ENCODE data around the gene A4GNT. TPM values are rescaled to one million over a fixed set of nuclear protein-coding genes. Genes with fewer than 3 reads are reported as not detected.

A4GNT gene
- total and polyA plus RNA-seq, 2 of the 8 experiments (the other 6 are each of a cell fraction or from before 2014, with no cell fraction given) = not detected

DNA sequence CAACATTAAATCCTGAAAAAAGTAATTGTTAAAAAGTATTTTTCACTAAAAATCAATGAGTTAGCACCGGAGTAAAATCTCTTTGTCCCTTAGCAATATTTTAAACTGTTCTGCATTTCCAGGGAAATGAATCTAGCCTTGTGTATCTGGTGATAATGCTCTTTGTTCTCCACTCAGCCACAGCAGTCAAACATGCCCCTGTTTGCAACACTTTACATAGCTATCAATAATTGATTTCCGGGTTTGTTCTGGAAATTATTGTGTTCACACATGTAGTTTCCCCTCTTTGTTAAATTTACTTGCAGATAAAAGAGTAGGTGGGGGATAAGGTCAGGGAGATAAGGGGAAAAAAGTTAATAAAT lies 3.6 kb upstream of the A4GNT start:
- no peak overlapping the region for H2AFZ ChIP-seq (ENCODE audit: low read length)
- H3K9me3 ChIP-seq (ENCODE audit: insufficient read depth in 2 of 2, low read depth in 1 of 2, low read length in 1 of 2) = no peaks in the 10 kb centered on the region
- H3K4ac ChIP-seq (replicated peaks; ENCODE audit: insufficient read length, low read depth, low read length) = no peak overlapping the region
- no peaks in the 10 kb centered on the region for H4K20me1 ChIP-seq (replicated peaks in 1 of 2; ENCODE audit: control insufficient read depth in 1 of 2, insufficient read depth in 2 of 2, low read length in 2 of 2)
- no peak overlapping the region for H2BK20ac ChIP-seq (ENCODE audit: low read length)
- H2BK5ac ChIP-seq (ENCODE audit: low read depth, low read length) = no peak overlapping the region
- no peak overlapping the region for H4K8ac ChIP-seq (ENCODE audit: extremely low read depth, insufficient read depth, low read length)
- no peak overlapping the region for H3K14ac ChIP-seq (ENCODE audit: insufficient read length)
- H3K23me2 ChIP-seq (ENCODE audit: low read depth, low read length) = no peaks in the 10 kb centered on the region
- no peak overlapping the region for H3K56ac ChIP-seq (replicated peaks; ENCODE audit: insufficient read length, low read depth, low read length)
- H3K18ac ChIP-seq (ENCODE audit: extremely low read depth, low read length) = no peak overlapping the region
- no peaks in the 10 kb centered on the region for H3K79me1 ChIP-seq (ENCODE audit: low read depth, low read length)
- no peak overlapping the region for H4K5ac ChIP-seq (ENCODE audit: insufficient read length, low read depth, low read length)
- no peak for FAIRE-seq
- H2BK120ac ChIP-seq (replicated peaks; ENCODE audit: low read depth, low read length) = no peak overlapping the region
- H3K79me2 ChIP-seq (ENCODE audit: control insufficient read depth in 1 of 2, insufficient read depth in 2 of 2, low read length in 2 of 2) = no peaks in the 10 kb centered on the region
- H3K9ac ChIP-seq (replicated peaks in 1 of 4; ENCODE audit: extremely low read depth in 1 of 4, low read depth in 3 of 4, low read length in 3 of 4) = no peak overlapping the region
- no peak overlapping the region for H2BK12ac ChIP-seq (ENCODE audit: low read depth, low read length)
- no peak for DNase-seq (ENCODE audit: low read depth in 1 of 2, low spot score in 2 of 2)
- no peaks in the 10 kb centered on the region for H3K36me3 ChIP-seq (ENCODE audit: control insufficient read depth in 2 of 4, insufficient read depth in 4 of 4, low read length in 3 of 4)
- H2BK15ac ChIP-seq (ENCODE audit: low read length) = no peak overlapping the region
- ChIA-PET CTCF (ENCODE audit: partially characterized antibody) (interaction anchor here (1.3 kb wide), 1 partner anchor 17 kb away, joined by 4 read pairs; no protein-coding TSS in a partner anchor), POLR2A (ENCODE audit: partially characterized antibody) (no interaction called here)
- no peak overlapping the region for H3K4me2 ChIP-seq (ENCODE audit: insufficient read depth in 1 of 2, low read depth in 2 of 2, low read length in 2 of 2)
- H3K4me1 ChIP-seq (replicated peaks in 1 of 4; ENCODE audit: control insufficient read depth in 3 of 4, insufficient read depth in 4 of 4, low read length in 3 of 4) = no peaks in the 10 kb centered on the region
- H3K27me3 ChIP-seq (replicated peaks in 1 of 4; ENCODE audit: control insufficient read depth in 3 of 4, extremely low read depth in 1 of 4, insufficient read depth in 3 of 4, low read length in 3 of 4) = no peaks in the 10 kb centered on the region
- no peak overlapping the region for H3K27ac ChIP-seq (ENCODE audit: low read depth, low read length)
- H3K23ac ChIP-seq (ENCODE audit: insufficient read length) = no peak overlapping the region
- no peak for TF ChIP-seq HDAC6 (IDR thresholded peaks at IDR 0.05; ENCODE audit: low read depth, low read length)
- TF ChIP-seq POU5F1 (IDR thresholded peaks at IDR 0.05; ENCODE audit: low read depth, low read length) = no peak
- TF ChIP-seq TAF1 (IDR thresholded peaks at IDR 0.05; ENCODE audit: low read depth, low read length) = no peak
- TF ChIP-seq CHD2 (IDR thresholded peaks at IDR 0.05; ENCODE audit: low read length) = no peak
- no peak for TF ChIP-seq RXRA (IDR thresholded peaks at IDR 0.05; ENCODE audit: insufficient read depth, low read depth, low read length)
- no peak for TF ChIP-seq KDM4A (IDR thresholded peaks at IDR 0.05; ENCODE audit: low read depth, low read length, severe bottlenecking)
- TF ChIP-seq, protein P1, sequence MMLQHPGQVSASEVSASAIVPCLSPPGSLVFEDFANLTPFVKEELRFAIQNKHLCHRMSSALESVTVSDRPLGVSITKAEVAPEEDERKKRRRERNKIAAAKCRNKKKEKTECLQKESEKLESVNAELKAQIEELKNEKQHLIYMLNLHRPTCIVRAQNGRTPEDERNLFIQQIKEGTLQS (IDR thresholded peaks at IDR 0.05; ENCODE audit: insufficient read depth, low read depth, low read length) = no peak
- no peak for TF ChIP-seq KDM5A (IDR thresholded peaks at IDR 0.05; ENCODE audit: low read length)
- TF ChIP-seq POLR2A (IDR thresholded peaks at IDR 0.05; ENCODE audit: control extremely low read depth in 1 of 2, low read depth in 2 of 2, low read length in 2 of 2) = no peak
- TF ChIP-seq ASH2L (IDR thresholded peaks at IDR 0.05; ENCODE audit: low read length) = no peak
- no peak for TF ChIP-seq SIRT6 (IDR thresholded peaks at IDR 0.05; ENCODE audit: low read length)
- no peak for TF ChIP-seq TEAD4 (IDR thresholded peaks at IDR 0.05; ENCODE audit: low read depth, low read length)
- TF ChIP-seq SP1 (IDR thresholded peaks at IDR 0.05; ENCODE audit: low read depth, low read length) = no peak
- no peak for TF ChIP-seq EP300 (IDR thresholded peaks at IDR 0.05; ENCODE audit: borderline replicate concordance in 1 of 2, low read depth in 2 of 2, low read length in 2 of 2)
- TF ChIP-seq TCF12 (IDR thresholded peaks at IDR 0.05; ENCODE audit: low read depth, low read length) = no peak
- TF ChIP-seq YY1 (IDR thresholded peaks at IDR 0.05; ENCODE audit: low read depth, low read length) = no peak
- TF ChIP-seq BRCA1 (IDR thresholded peaks at IDR 0.05; ENCODE audit: low read depth, low read length) = no peak
- H2AK5ac ChIP-seq (ENCODE audit: low read depth, low read length) = no peak overlapping the region
- H3K4me3 ChIP-seq (ENCODE audit: extremely low read depth in 1 of 4, insufficient read depth in 2 of 4, low read depth in 3 of 4, low read length in 4 of 4) = no peak overlapping the region
- H4K91ac ChIP-seq (replicated peaks; ENCODE audit: insufficient read length, low read length) = no peak overlapping the region
- 89% methylated on average over 2 of the region's 2 CpGs; no CpG with 5 or more reads in 1 of the 2 experiments for WGBS, 2 experiments (ENCODE audit: extremely low coverage in 1 of 2, insufficient coverage in 1 of 2, insufficient read length in 1 of 2, insufficient replicate concordance in 2 of 2, low coverage in 1 of 2, low lambda C conversion rate in 2 of 2, missing lambda C conversion rate in 1 of 2)

All from H1 (cell line).